Endothelial cell of umbilical vein (primary cell): Measurements from ENCODE around the gene CCNYL1. TPM values are rescaled to one million over a fixed set of nuclear protein-coding genes. Genes with fewer than 3 reads are reported as not detected.

Source experiments
- BruUV-seq: library from RNA; stranded (reverse); fragments of 400-500 nt; replicated peaks from 2 replicates; lab custom pipeline; 2021; lab: Mats Ljungman, UMichigan
- CTCF ChIA-PET: fragments of 300-600, 350-600 bp; sonication (Branson Sonifier 250); formaldehyde crosslinking; loops from one replicate; lab custom pipeline; 2021; ENCODE audit warnings: antibody characterized with exemption, inconsistent platforms; lab: Charles Lee
- POLR2A ChIA-PET: fragments of 300-600, 350-600 bp; sonication (Branson Sonifier 250); formaldehyde crosslinking; loops from one replicate; lab custom pipeline; 2021; ENCODE audit warnings: antibody characterized with exemption, inconsistent platforms; lab: Charles Lee
- DNase-seq: peaks from one replicate; pipeline ENCODE4 v3.0.0-alpha.2; 2011; ENCODE audit warnings: low read depth, low spot score
- FAIRE-seq: peaks from 2 replicates; lab custom pipeline; 2011; peaks lifted over from hg19 to GRCh38; lab: Jason Lieb, UNC
- H2AFZ ChIP-seq: 2 replicates; pipeline ENCODE4 v1.6.0; 2012; ENCODE audit warnings: low read depth, low read length, control low read depth, inconsistent platforms
- H3K27ac ChIP-seq: 2 replicates; pipeline ENCODE4 v1.5.1; 2011; ENCODE audit warnings: low read depth, mild to moderate bottlenecking, control low read depth, low read length, moderate library complexity; ENCODE audit not compliant: insufficient read depth
- H3K27me3 ChIP-seq, 2 experiments: 2 replicates each; pipeline versions ENCODE4 v1.6.0 to v1.6.1; 2011; ENCODE audit warnings: low read length in 2 of 2, mixed read lengths in 1 of 2; ENCODE audit not compliant: control insufficient read depth in 2 of 2, insufficient read depth in 2 of 2
- H3K36me3 ChIP-seq, 2 experiments: 2 replicates in 1 of 2; 3 replicates in 1 of 2; pipeline ENCODE4 v1.5.1; 2011; ENCODE audit warnings: low read length in 2 of 2, mild to moderate bottlenecking in 1 of 2, moderate library complexity in 1 of 2; ENCODE audit not compliant: control insufficient read depth in 2 of 2, insufficient read depth in 2 of 2; ENCODE audit errors: extremely low read depth in 1 of 2
- H3K4me1 ChIP-seq: 3 replicates; pipeline ENCODE4 v1.5.1; 2011; ENCODE audit warnings: mild to moderate bottlenecking, low read length; ENCODE audit not compliant: control insufficient read depth, insufficient read depth; ENCODE audit errors: extremely low read depth
- H3K4me2 ChIP-seq: 2 replicates; pipeline ENCODE4 v1.6.1; 2011; ENCODE audit warnings: low read length, control low read depth, mixed read lengths; ENCODE audit not compliant: insufficient read depth
- H3K4me3 ChIP-seq, 3 experiments: fragments of 200-600 bp in 1 of 3; sonication (generic), shearing (Covaris generic) in 1 of 3; replicated peaks in 1 of 3; 2 replicates each; pipeline ENCODE4 v1.5.1; 2011 to 2016; ENCODE audit warnings: control low read depth in 3 of 3, low read length in 3 of 3, mild to moderate bottlenecking in 2 of 3, inconsistent platforms in 1 of 3, low read depth in 1 of 3, moderate library complexity in 1 of 3; ENCODE audit not compliant: insufficient read depth in 1 of 3
- H3K79me2 ChIP-seq: 2 replicates; pipeline ENCODE4 v1.6.0; 2012; ENCODE audit warnings: low read length, inconsistent platforms; ENCODE audit not compliant: control insufficient read depth, insufficient read depth
- H3K9ac ChIP-seq: replicated peaks from 2 replicates; pipeline ENCODE3; 2011; ENCODE audit warnings: low read length, control low read depth; ENCODE audit not compliant: insufficient read depth; ENCODE audit errors: extremely low read depth
- H3K9me1 ChIP-seq: replicated peaks from 3 replicates; pipeline ENCODE4 v1.6.0; 2011; ENCODE audit warnings: mild to moderate bottlenecking, low read length; ENCODE audit not compliant: control insufficient read depth, insufficient read depth; ENCODE audit errors: extremely low read depth
- H3K9me3 ChIP-seq: replicated peaks from 2 replicates; pipeline ENCODE4 v1.5.1; 2012; ENCODE audit warnings: low read length, inconsistent platforms; ENCODE audit not compliant: control insufficient read depth, insufficient read depth
- H4K20me1 ChIP-seq: replicated peaks from 2 replicates; pipeline ENCODE3; 2011; ENCODE audit warnings: mild to moderate bottlenecking, low read length; ENCODE audit not compliant: control insufficient read depth, insufficient read depth; ENCODE audit errors: extremely low read depth
- CTCF ChIP-seq, 2 donors: IDR thresholded peaks; 1 replicate in 1 of 2; 2 replicates in 1 of 2; pipeline ENCODE4 v1.5.1; 2011; ENCODE audit warnings: low read length in 2 of 2, mild to moderate bottlenecking in 2 of 2, moderate library complexity in 2 of 2, control low read depth in 1 of 2, inconsistent platforms in 1 of 2, low read depth in 1 of 2; ENCODE audit not compliant: insufficient read depth in 1 of 2; ENCODE audit errors: extremely low read depth in 1 of 2
- EZH2 ChIP-seq: IDR thresholded peaks from 2 replicates; pipeline ENCODE4 v1.6.1; 2012; ENCODE audit warnings: borderline replicate concordance, low read depth, mild to moderate bottlenecking, moderate library complexity, low read length, inconsistent platforms; ENCODE audit not compliant: severe bottlenecking
- FOS ChIP-seq: IDR thresholded peaks from 2 replicates; pipeline ENCODE4 v1.6.1; 2011; ENCODE audit warnings: mild to moderate bottlenecking, low read length, moderate library complexity, borderline replicate concordance; ENCODE audit not compliant: insufficient read depth
- GATA2 ChIP-seq: IDR thresholded peaks from 2 replicates; pipeline ENCODE4 v1.7.0; 2011; ENCODE audit warnings: low read depth, mild to moderate bottlenecking, moderate library complexity, mixed read lengths, low read length; ENCODE audit not compliant: insufficient read length, insufficient read depth
- JUN ChIP-seq: IDR thresholded peaks from 2 replicates; pipeline ENCODE4 v1.6.1; 2011; ENCODE audit warnings: borderline replicate concordance, low read depth; ENCODE audit not compliant: insufficient read length, insufficient read depth
- MAX ChIP-seq: IDR thresholded peaks from 2 replicates; pipeline ENCODE4 v1.6.1; 2011; ENCODE audit not compliant: insufficient read depth, insufficient read length
- MYC ChIP-seq: IDR thresholded peaks from one replicate; pipeline ENCODE4 v1.6.1; 2011; ENCODE audit warnings: mild to moderate bottlenecking, low read depth, low read length
- POLR2A ChIP-seq: IDR thresholded peaks from 2 replicates; pipeline ENCODE4 v1.6.1; 2012; ENCODE audit warnings: low read depth, mild to moderate bottlenecking, control low read depth, low read length
- POLR2AphosphoS5 ChIP-seq: IDR thresholded peaks from 2 replicates; pipeline ENCODE4 v1.6.1; 2012; ENCODE audit warnings: low read depth, mild to moderate bottlenecking, control low read depth, low read length, moderate library complexity; ENCODE audit not compliant: insufficient read depth
- dilution Hi-C: fragments of 300-500 bp; cut with MboI; formaldehyde crosslinking; loops from one replicate; pipeline ENCODE4 v1.15.0; 2019; ENCODE audit warnings: low sequenced_read_pairs; ENCODE audit not compliant: extremely low pct_ligation_motif_present
- intact Hi-C: fragments of 100-400 bp; cut with micrococcal nuclease; formaldehyde crosslinking; loops from one replicate; pipeline ENCODE4 v1.10.0; 2022
- polyA plus RNA-seq, 4 experiments: library from polyadenylated mRNA; depleted of rRNA in 3 of 4; stranded (reverse) in 3 of 4; unstranded in 1 of 4; fragments of >200 nt; gene quantifications; 2 replicates each; pipeline versions ENCODE4 v1.2.1 to v1.2.3, GENCODE V29; 2011 to 2012; ENCODE audit warnings: missing spikeins in 1 of 4
- total RNA-seq: library from RNA; stranded (reverse); gene quantifications from 2 replicates; pipeline ENCODE4 v1.2.3, GENCODE V29; 2021

CCNYL1 gene
- total and polyA plus RNA-seq, 2 donors (not counting 3 experiments of a cell fraction or from before 2014, with no cell fraction given), result 15.2 to 49.3 TPM

- CTCF ChIA-PET, result interaction anchor here (1.2 to 9.7 kb wide), 5 partner anchors 17 to 328 kb away, joined by 7 to 217 read pairs (median 25); partner anchors contain the start of gene METTL21A
- Histone ChIP-seq H3K4me1 (no peaks in the 10 kb centered on the region), H3K79me2 (no peaks in the 10 kb centered on the region), H3K27me3 (no peaks in the 10 kb centered on the region), H3K4me3 (no peak overlapping the region), H4K20me1 (no peaks in the 10 kb centered on the region), H3K9ac (no peak overlapping the region), H3K9me1 (no peaks in the 10 kb centered on the region), H2AFZ (no peak overlapping the region), H3K36me3 (peaks cover 6 to 10% of the 10 kb centered on the region in 2 experiments), H3K4me2 (no peak overlapping the region), H3K27ac (no peak overlapping the region), H3K9me3 (no peaks in the 10 kb centered on the region)
- no peak for TF ChIP-seq FOS
- no peak for TF ChIP-seq MAX
- TF ChIP-seq GATA2, result no peak
- TF ChIP-seq POLR2AphosphoS5, result no peak
- TF ChIP-seq JUN, result no peak
- TF ChIP-seq POLR2A, result no peak
- no peak for TF ChIP-seq MYC
- no peak for TF ChIP-seq CTCF (IDR thresholded peaks at IDR 0.05; ENCODE audit: extremely low read depth in 1 of 2, insufficient read depth in 1 of 2, low read depth in 1 of 2, low read length in 2 of 2)
- TF ChIP-seq EZH2, result no peak
- no TSS peak for BruUV-seq
- no peak for FAIRE-seq
- dilution Hi-C loops, result no loop called here
- no peak for DNase-seq
- intact Hi-C loops, result no loop called here
- POLR2A ChIA-PET, result interaction anchor here (1.3 kb wide), 1 partner anchor 33 kb away, joined by 3 read pairs; the partner anchor contains the start of gene CCNYL1
Observed at GRCh38 chr2:207744050-207744449, 32.6 kb downstream of the CCNYL1 start.
